Stimulated activated naive CD8-positive, alpha-beta T cell treated with anti-CD3 and anti-CD28 coated beads, Interleukin-15, Interleukin-2, amounts not matched to agents 100 ng/mL and 50 ng/mL, for 24 hours (primary cell): ENCODE results near the gene DDAH2.

Source experiments
- H3K27ac Mint-ChIP-seq: one replicate; pipeline ENCODE4 v1.8.0; 2021; ENCODE audit warnings: mild to moderate bottlenecking, mixed read lengths
- H3K27me3 Mint-ChIP-seq: one replicate; pipeline ENCODE4 v1.8.0; 2021; ENCODE audit warnings: mixed read lengths
- H3K36me3 Mint-ChIP-seq: one replicate; pipeline ENCODE4 v1.8.0; 2021; ENCODE audit warnings: low read depth, mixed read lengths
- H3K4me1 Mint-ChIP-seq: one replicate; pipeline ENCODE4 v1.8.0; 2021; ENCODE audit warnings: low read depth, mixed read lengths
- H3K4me3 Mint-ChIP-seq: one replicate; pipeline ENCODE4 v1.8.0; 2021; ENCODE audit warnings: mild to moderate bottlenecking, mixed read lengths
- H3K9me3 Mint-ChIP-seq: one replicate; pipeline ENCODE4 v1.8.0; 2021; ENCODE audit warnings: mixed read lengths

The DDAH2 gene

GRCh38 chr6:31765910-31766794, 37.1 kb upstream of the DDAH2 start:
- Mint-ChIP-seq H3K36me3 (peaks cover 29% of the 10 kb centered on the region), H3K9me3 (no peaks in the 10 kb centered on the region), H3K27ac (no peak overlapping the region)

DNA sequence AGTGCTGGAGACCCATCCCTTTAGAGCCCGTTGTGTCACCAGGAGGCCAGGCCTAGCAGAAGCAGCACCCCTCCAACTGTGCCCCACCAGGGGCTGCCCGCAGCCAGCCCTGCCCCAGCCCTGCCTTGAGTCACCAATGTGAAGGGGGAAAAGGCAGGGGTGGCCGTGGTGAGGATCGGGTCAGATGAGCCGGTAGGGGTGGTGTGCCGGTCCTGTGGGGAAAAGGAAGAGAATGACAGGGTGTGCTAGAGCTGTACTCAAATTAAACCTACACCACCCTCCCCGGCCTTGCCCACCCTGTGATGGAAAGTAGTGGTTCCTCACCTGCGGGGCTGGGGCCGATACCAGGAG, 36.4 kb upstream of the DDAH2 start:
- Mint-ChIP-seq H3K27ac (no peak overlapping the region), H3K36me3 (peaks cover 34% of the 10 kb centered on the region), H3K4me1 (peaks cover 10% of the 10 kb centered on the region), H3K9me3 (no peaks in the 10 kb centered on the region), H3K27me3 (no peaks in the 10 kb centered on the region), H3K4me3 (no peak overlapping the region)

More at GRCh38 chr6:31765910-31766794, 37.1 kb upstream of the DDAH2 start:
- Mint-ChIP-seq H3K4me1 (peaks cover 12% of the 10 kb centered on the region), H3K4me3 (no peak overlapping the region), H3K27me3 (no peaks in the 10 kb centered on the region)

GRCh38 chr6:31764198-31764597, 35.1 kb upstream of the DDAH2 start:
- Mint-ChIP-seq H3K4me1 (peaks cover 4% of the 10 kb centered on the region), H3K27ac (no peak overlapping the region), H3K36me3 (peaks cover 47% of the 10 kb centered on the region), H3K4me3 (no peak overlapping the region), H3K9me3 (no peaks in the 10 kb centered on the region), H3K27me3 (no peaks in the 10 kb centered on the region)

GRCh38 chr6:31763619-31763940, 34.5 kb upstream of the DDAH2 start:
- H3K27ac Mint-ChIP-seq = no peak overlapping the region
- H3K4me1 Mint-ChIP-seq = peaks cover 4% of the 10 kb centered on the region
- H3K27me3 Mint-ChIP-seq = no peaks in the 10 kb centered on the region
- peaks cover 53% of the 10 kb centered on the region for H3K36me3 Mint-ChIP-seq
- no peaks in the 10 kb centered on the region for H3K9me3 Mint-ChIP-seq
- no peak overlapping the region for H3K4me3 Mint-ChIP-seq

DNA sequence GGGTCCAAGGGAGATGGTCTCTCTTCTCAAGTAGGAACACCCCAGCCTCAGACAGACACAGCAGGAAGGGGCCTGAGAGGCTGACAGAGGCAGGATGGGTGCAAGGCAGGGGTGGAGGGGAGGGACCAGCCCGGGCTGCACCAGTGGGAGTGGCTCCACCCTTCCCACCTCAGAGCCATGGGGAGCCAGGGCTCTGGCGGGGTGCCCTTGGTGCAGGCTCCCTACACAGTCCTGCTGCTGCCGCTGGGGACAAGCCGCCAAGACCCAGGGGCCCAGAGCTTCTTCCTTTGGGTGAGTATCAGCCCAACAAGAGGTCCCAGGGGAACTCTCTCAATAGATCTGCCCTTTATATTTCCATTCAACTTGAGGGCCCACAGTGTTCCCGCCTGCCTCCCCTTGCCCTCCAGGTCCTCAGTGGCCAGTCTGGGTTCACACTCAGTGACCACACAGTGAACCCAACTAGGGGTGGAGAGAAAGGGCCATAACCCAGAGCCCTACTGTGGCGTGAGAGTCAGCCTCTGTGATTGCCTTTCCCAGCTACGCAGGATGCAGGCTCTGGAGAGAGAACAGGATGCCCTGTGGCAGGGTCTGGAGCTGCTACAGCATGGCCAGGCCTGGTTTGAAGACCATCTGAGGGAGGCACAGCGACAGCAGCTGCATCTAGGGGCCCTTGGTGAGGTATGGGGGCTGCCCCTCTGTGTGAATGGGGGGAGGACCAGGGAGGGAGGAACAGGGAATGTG, 33.9 kb upstream of the DDAH2 start:
- Mint-ChIP-seq H3K27me3 (no peaks in the 10 kb centered on the region), H3K4me3 (no peak overlapping the region), H3K4me1 (peaks cover 4% of the 10 kb centered on the region), H3K36me3 (peaks cover 57% of the 10 kb centered on the region), H3K27ac (no peak overlapping the region), H3K9me3 (no peaks in the 10 kb centered on the region)

DNA sequence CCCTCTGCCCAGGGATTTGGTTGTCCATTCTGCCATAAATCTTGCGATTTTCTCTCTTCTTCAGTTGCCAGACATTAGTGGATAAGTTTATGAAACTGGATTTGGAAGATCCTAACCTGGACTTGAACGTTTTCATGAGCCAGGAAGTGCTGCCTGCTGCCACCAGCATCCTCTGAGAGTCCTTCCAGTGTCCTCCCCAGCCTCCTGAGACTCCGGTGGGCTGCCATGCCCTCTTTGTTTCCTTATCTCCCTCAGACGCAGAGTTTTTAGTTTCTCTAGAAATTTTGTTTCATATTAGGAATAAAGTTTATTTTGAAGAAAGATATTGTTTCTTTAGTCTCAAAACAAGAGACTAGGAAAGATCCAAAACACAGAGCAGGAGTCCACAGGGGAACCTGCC, 33.3 kb upstream of the DDAH2 start, which contains the start of gene SAPCD1:
SAPCD1 (plus strand) TSS at position 301 of the 400 bp plus-strand sequence. CDS start 399 bp downstream, outside the sequence.
- H3K27ac Mint-ChIP-seq = no peak within 1 kb of the TSS
- H3K9me3 Mint-ChIP-seq = no peaks in the 10 kb centered on the region
- H3K36me3 Mint-ChIP-seq = peaks cover 59% of the 10 kb centered on the region
- peaks cover 4% of the 10 kb centered on the region for H3K4me1 Mint-ChIP-seq
- H3K27me3 Mint-ChIP-seq = no peaks in the 10 kb centered on the region
- no peak within 1 kb of the TSS for H3K4me3 Mint-ChIP-seq

GRCh38 chr6:31761343-31761742, 32.2 kb upstream of the DDAH2 start:
- peaks cover 4% of the 10 kb centered on the region for H3K4me1 Mint-ChIP-seq
- no peaks in the 10 kb centered on the region for H3K9me3 Mint-ChIP-seq
- H3K27ac Mint-ChIP-seq = no peak overlapping the region
- H3K27me3 Mint-ChIP-seq = no peaks in the 10 kb centered on the region
- H3K36me3 Mint-ChIP-seq = peaks cover 59% of the 10 kb centered on the region
- H3K4me3 Mint-ChIP-seq = no peak overlapping the region

- H3K4me3 Mint-ChIP-seq = no peak overlapping the region
- peaks cover 4% of the 10 kb centered on the region for H3K4me1 Mint-ChIP-seq
- no peak overlapping the region for H3K27ac Mint-ChIP-seq
- peaks cover 59% of the 10 kb centered on the region for H3K36me3 Mint-ChIP-seq
- no peaks in the 10 kb centered on the region for H3K9me3 Mint-ChIP-seq
- H3K27me3 Mint-ChIP-seq = no peaks in the 10 kb centered on the region
These were observed 31.7 kb upstream of the DDAH2 start for GRCh38 chr6:31760790-31761189.

DNA sequence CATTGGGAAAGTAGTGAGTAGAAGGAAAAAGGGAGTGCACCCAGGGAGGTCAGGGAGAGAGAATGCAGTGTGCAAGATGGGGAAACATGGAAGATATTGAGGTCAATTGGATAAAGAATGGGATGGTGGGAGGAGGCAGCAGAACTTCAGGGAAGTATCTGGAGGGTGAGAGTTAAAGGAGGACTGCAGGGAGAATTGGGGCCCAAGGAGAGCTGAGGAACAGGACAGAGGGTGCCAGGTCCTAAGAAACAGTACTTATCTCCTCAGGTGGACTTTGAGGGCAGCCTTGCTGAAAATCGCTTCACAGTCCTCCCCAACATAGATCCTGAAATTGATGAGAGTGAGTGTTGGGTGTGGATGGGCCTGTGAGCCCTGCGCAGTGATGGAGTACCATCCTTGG, 29.2 kb upstream of the DDAH2 start:
- Mint-ChIP-seq H3K4me3 (no peak overlapping the region), H3K9me3 (no peaks in the 10 kb centered on the region), H3K27me3 (no peaks in the 10 kb centered on the region), H3K36me3 (peaks cover 47% of the 10 kb centered on the region), H3K27ac (no peak overlapping the region), H3K4me1 (no peaks in the 10 kb centered on the region)

DNA sequence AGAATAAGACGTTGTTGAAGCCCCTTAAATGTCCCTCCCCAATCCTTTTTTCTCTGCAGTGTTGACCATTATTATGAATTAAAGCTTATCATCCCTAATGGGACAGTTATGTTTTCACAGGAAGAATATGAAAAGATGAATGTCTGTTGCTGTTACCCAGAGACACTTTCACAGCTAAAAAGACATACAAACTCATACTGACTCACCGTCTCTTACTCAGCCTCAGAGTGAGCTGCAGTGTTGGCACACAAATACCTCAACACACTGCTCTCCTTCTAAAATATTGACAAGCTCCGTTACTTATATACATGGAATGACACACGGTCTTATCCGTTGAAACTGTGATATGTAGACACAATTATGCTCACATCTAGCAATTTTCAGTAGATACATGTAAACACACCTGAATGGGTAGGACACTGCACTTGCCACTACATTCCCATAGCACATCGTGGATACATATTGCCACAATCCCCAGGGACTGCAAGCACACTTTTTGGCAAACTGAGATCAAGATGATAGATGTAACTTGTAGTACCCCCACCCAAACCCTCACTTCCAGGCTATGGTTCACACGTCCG, 23.7 kb upstream of the DDAH2 start:
- Mint-ChIP-seq H3K4me3 (no peak overlapping the region), H3K4me1 (no peaks in the 10 kb centered on the region), H3K27me3 (no peaks in the 10 kb centered on the region), H3K9me3 (no peaks in the 10 kb centered on the region), H3K36me3 (peaks cover 26% of the 10 kb centered on the region), H3K27ac (no peak overlapping the region)

GRCh38 chr6:31750411-31751022, 21.4 kb upstream of the DDAH2 start:
- Mint-ChIP-seq H3K4me3 (no peak overlapping the region), H3K9me3 (no peaks in the 10 kb centered on the region), H3K4me1 (no peaks in the 10 kb centered on the region), H3K27me3 (no peaks in the 10 kb centered on the region), H3K36me3 (peaks cover 43% of the 10 kb centered on the region), H3K27ac (no peak overlapping the region)

DNA sequence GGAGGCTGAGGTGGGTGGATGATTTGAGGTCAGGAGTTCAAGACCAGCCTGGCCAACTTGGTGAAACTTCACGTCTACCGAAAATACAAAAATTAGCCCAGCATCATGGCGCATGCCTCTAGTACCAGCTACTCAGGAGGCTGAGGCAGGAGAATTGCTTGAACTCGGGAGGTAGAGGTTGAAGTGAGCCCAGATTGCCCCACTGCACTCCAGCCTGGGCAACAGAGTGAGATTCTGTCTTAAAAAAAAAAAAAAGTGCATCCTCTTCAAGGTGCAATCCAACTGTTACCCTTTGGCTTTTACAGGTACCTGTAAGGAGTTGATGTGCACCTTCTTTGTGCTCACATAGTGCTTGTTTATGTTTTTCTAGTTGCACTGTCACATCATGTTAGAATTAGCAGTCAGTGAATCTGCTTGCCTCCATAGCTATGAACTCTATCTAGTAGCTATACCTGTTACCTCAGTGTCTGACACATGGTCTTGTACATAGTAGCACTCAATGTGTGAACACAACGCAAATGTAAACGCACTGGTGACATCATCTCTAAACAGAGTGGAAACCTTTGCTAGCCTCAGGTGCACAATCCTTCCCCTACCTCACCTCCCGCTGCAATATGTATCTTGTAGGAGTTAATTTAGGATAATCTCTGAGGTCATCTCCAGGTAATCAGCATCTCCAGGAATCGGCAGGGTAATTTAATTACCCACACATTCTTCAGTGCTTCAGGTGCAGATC, 20.4 kb upstream of the DDAH2 start:
- Mint-ChIP-seq H3K4me3 (no peak overlapping the region), H3K27me3 (no peaks in the 10 kb centered on the region), H3K27ac (no peak overlapping the region), H3K4me1 (no peaks in the 10 kb centered on the region), H3K36me3 (peaks cover 51% of the 10 kb centered on the region), H3K9me3 (no peaks in the 10 kb centered on the region)

DNA sequence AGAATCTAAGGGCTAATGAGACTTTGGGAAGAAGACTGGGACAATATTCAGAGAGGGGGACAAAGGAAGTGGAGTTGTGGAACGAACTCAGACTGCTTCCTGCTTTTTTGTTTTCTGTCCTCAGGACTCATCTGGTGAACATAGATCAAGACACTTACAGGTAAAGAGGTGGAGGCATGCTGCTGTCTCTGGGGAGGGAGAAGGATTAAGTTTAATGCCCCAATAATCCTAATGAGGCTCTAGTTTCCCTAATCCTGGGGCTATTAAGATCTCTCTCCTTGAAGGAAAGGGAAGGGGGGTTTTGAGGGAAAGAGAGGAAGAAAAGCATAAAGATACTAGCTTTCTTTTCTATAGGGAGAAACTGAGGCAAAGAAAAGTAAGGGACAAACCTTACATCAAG, 15.3 kb upstream of the DDAH2 start:
- Mint-ChIP-seq H3K4me3 (no peak overlapping the region), H3K9me3 (no peaks in the 10 kb centered on the region), H3K27me3 (no peaks in the 10 kb centered on the region), H3K27ac (no peak overlapping the region), H3K4me1 (peaks cover 24% of the 10 kb centered on the region), H3K36me3 (peaks cover 81% of the 10 kb centered on the region)

- H3K4me1 Mint-ChIP-seq = peaks cover 40% of the 10 kb centered on the region
- no peak overlapping the region for H3K27ac Mint-ChIP-seq
- H3K36me3 Mint-ChIP-seq = peaks cover 71% of the 10 kb centered on the region
- no peak overlapping the region for H3K4me3 Mint-ChIP-seq
- H3K9me3 Mint-ChIP-seq = no peaks in the 10 kb centered on the region
- no peaks in the 10 kb centered on the region for H3K27me3 Mint-ChIP-seq
These were observed 13.8 kb upstream of the DDAH2 start for GRCh38 chr6:31742894-31743293.
